ENCODE data around the gene ANKRD45. TPM values are rescaled to one million over a fixed set of nuclear protein-coding genes. Genes with fewer than 3 reads are reported as not detected.

The ANKRD45 gene
- total RNA-seq, 1 experiment from 2014 or later, result not detected

DNA sequence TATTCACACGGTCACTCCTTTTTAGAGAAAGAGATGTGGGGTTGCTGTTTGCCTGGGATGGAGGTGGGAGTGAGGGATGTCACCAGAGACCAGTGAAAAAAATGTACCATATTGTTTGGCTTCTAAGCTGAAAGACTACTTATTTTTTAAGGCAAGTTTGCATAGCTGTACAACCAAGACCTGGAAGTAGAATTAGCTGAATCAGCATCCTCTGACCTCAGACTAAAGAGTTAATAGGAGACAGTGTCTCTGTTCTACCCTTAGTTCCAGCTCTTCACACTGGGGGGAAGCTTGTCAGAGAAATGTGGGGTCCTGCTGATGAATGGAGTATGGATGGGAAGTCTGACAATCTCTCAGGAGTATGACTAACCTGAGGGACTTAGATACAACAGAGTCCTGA, 108.4 kb downstream of the ANKRD45 start:
- ATAC-seq (no peak), DNase-seq (ENCODE audit: low read depth, low spot score) (no peak)
- Histone ChIP-seq H3K4me3 (ENCODE audit: low read depth in 2 of 2, low read length in 2 of 2) (no peak overlapping the region), H3K36me3 (ENCODE audit: control insufficient read depth, insufficient read depth, low read length) (no peaks in the 10 kb centered on the region), H3K27ac (ENCODE audit: low read length) (no peak overlapping the region), H3K9me3 (ENCODE audit: control insufficient read depth, insufficient read depth, low read depth, low read length) (no peaks in the 10 kb centered on the region), H3K27me3 (ENCODE audit: control insufficient read depth, insufficient read depth, low read length) (no peaks in the 10 kb centered on the region), H3K4me1 (ENCODE audit: control insufficient read depth, insufficient read depth, low read length) (no peaks in the 10 kb centered on the region)
- no TSS peak for BruUV-seq (replicated peaks)
- no peak for TF ChIP-seq POLR2AphosphoS5 (IDR thresholded peaks at IDR 0.05; ENCODE audit: low read depth, low read length)
- TF ChIP-seq SIN3A (IDR thresholded peaks at IDR 0.05; ENCODE audit: borderline replicate concordance, insufficient read depth, low read depth, low read length), result no peak
- TF ChIP-seq, protein P1, sequence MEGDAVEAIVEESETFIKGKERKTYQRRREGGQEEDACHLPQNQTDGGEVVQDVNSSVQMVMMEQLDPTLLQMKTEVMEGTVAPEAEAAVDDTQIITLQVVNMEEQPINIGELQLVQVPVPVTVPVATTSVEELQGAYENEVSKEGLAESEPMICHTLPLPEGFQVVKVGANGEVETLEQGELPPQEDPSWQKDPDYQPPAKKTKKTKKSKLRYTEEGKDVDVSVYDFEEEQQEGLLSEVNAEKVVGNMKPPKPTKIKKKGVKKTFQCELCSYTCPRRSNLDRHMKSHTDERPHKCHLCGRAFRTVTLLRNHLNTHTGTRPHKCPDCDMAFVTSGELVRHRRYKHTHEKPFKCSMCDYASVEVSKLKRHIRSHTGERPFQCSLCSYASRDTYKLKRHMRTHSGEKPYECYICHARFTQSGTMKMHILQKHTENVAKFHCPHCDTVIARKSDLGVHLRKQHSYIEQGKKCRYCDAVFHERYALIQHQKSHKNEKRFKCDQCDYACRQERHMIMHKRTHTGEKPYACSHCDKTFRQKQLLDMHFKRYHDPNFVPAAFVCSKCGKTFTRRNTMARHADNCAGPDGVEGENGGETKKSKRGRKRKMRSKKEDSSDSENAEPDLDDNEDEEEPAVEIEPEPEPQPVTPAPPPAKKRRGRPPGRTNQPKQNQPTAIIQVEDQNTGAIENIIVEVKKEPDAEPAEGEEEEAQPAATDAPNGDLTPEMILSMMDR (IDR thresholded peaks at IDR 0.05), result no peak
- CTCF ChIA-PET, result no interaction called here
- in situ Hi-C loops (cut with HindIII; ENCODE audit: low pct_unique_long_range_greater_than_20kb, low sequenced_read_pairs), result no loop called here
- intact Hi-C loops (cut with micrococcal nuclease; ENCODE audit: unreplicated experiment), result no loop called here
- POLR2A ChIA-PET, result no interaction called here

- intact Hi-C loops (cut with micrococcal nuclease; ENCODE audit: unreplicated experiment) (no loop called here), in situ Hi-C loops (cut with HindIII; ENCODE audit: low pct_unique_long_range_greater_than_20kb, low sequenced_read_pairs) (no loop called here)
- Histone ChIP-seq H3K36me3 (ENCODE audit: control insufficient read depth, insufficient read depth, low read length) (no peaks in the 10 kb centered on the region), H3K9me3 (ENCODE audit: control insufficient read depth, insufficient read depth, low read depth, low read length) (no peaks in the 10 kb centered on the region), H3K4me3 (ENCODE audit: low read depth in 2 of 2, low read length in 2 of 2) (no peak overlapping the region), H3K4me1 (ENCODE audit: control insufficient read depth, insufficient read depth, low read length) (no peaks in the 10 kb centered on the region), H3K27ac (ENCODE audit: low read length) (no peak overlapping the region), H3K27me3 (ENCODE audit: control insufficient read depth, insufficient read depth, low read length) (no peaks in the 10 kb centered on the region)
- no peak for TF ChIP-seq TCF7L2 (IDR thresholded peaks at IDR 0.05; ENCODE audit: low read depth, low read length)
- TF ChIP-seq, protein P2, sequence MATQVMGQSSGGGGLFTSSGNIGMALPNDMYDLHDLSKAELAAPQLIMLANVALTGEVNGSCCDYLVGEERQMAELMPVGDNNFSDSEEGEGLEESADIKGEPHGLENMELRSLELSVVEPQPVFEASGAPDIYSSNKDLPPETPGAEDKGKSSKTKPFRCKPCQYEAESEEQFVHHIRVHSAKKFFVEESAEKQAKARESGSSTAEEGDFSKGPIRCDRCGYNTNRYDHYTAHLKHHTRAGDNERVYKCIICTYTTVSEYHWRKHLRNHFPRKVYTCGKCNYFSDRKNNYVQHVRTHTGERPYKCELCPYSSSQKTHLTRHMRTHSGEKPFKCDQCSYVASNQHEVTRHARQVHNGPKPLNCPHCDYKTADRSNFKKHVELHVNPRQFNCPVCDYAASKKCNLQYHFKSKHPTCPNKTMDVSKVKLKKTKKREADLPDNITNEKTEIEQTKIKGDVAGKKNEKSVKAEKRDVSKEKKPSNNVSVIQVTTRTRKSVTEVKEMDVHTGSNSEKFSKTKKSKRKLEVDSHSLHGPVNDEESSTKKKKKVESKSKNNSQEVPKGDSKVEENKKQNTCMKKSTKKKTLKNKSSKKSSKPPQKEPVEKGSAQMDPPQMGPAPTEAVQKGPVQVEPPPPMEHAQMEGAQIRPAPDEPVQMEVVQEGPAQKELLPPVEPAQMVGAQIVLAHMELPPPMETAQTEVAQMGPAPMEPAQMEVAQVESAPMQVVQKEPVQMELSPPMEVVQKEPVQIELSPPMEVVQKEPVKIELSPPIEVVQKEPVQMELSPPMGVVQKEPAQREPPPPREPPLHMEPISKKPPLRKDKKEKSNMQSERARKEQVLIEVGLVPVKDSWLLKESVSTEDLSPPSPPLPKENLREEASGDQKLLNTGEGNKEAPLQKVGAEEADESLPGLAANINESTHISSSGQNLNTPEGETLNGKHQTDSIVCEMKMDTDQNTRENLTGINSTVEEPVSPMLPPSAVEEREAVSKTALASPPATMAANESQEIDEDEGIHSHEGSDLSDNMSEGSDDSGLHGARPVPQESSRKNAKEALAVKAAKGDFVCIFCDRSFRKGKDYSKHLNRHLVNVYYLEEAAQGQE (IDR thresholded peaks at IDR 0.05; ENCODE audit: insufficient read depth in 1 of 2, low read depth in 2 of 2, low read length in 1 of 2), result no peak
- no peak for TF ChIP-seq SIN3A (IDR thresholded peaks at IDR 0.05; ENCODE audit: borderline replicate concordance, insufficient read depth, low read depth, low read length)
- TF ChIP-seq, protein P1 (IDR thresholded peaks at IDR 0.05), result no peak
- no peak for TF ChIP-seq POLR2AphosphoS5 (IDR thresholded peaks at IDR 0.05; ENCODE audit: low read depth, low read length)
- ChIA-PET POLR2A (no interaction called here), CTCF (no interaction called here)
- ATAC-seq (no peak), DNase-seq (ENCODE audit: low read depth, low spot score) (no peak)
- BruUV-seq (replicated peaks), result no TSS peak
These were observed 109.3 kb downstream of the ANKRD45 start for GRCh38 chr1:173560285-173560880.

Other genes with a start within 250 kb of the ANKRD45 start
- 157 TPM for gene PRDX6, start 192.5 kb downstream of the ANKRD45 start, total RNA-seq (2021; ENCODE audit: unreplicated experiment)
- not detected for gene SLC9C2, start 66.8 kb downstream of the ANKRD45 start, total RNA-seq (2021; ENCODE audit: unreplicated experiment)
- gene TEX50, start 34.5 kb downstream of the ANKRD45 start, total RNA-seq (2021; ENCODE audit: unreplicated experiment), result not detected
- 11.4 TPM for gene KLHL20, start 45.1 kb upstream of the ANKRD45 start, total RNA-seq (2021; ENCODE audit: unreplicated experiment)
- 28.8 TPM for gene DARS2, start 154.8 kb upstream of the ANKRD45 start, total RNA-seq (2021; ENCODE audit: unreplicated experiment)
- 28.7 TPM for gene CENPL, start 155.0 kb upstream of the ANKRD45 start, total RNA-seq (2021; ENCODE audit: unreplicated experiment)
- gene GAS5, start 198.1 kb upstream of the ANKRD45 start, total RNA-seq (2021; ENCODE audit: unreplicated experiment), result 236 TPM
- 11.6 TPM for gene ZBTB37, start 198.5 kb upstream of the ANKRD45 start, total RNA-seq (2021; ENCODE audit: unreplicated experiment)
- 0.64 TPM for gene SERPINC1, start 247.5 kb upstream of the ANKRD45 start, total RNA-seq (2021; ENCODE audit: unreplicated experiment)